Activated CD4-positive, alpha-beta T cell treated with anti-CD3 and anti-CD28 coated beads, Interleukin-2, Interleukin-4, amounts not matched to agents 100 ng/mL and 50 ng/mL, durations not matched to agents 16 hours and 8 hours (primary cell): Measurements from ENCODE around the gene MAVS.

ENCODE experiments used
- DNase-seq: peaks from one replicate; pipeline ENCODE4 v3.0.0-alpha.2; 2020; ENCODE audit warnings: low spot score

The MAVS gene

DNA sequence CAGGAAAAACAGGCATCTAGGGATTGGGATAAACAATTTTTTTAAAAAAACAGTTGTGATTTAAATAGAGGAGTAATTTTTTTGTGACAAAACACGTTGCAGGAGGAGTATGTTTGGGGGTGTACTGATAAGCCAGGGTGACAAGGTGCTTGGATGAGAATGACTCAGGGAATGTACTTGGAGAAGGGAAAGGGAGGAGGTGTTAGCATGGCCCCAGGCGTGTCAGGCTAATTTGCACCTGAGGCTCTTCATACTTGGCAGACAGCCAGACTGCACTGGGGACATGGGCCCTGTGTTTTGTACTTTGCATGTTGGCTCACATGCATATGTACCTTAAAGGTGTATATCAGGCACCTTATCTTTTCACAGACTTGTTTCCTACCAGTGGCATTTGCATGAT, 65.3 kb downstream of the MAVS start:
- DNase-seq: no peak

- no peak for DNase-seq
Measured at GRCh38 chr20:3914446-3914845, 67.8 kb downstream of the MAVS start.

GRCh38 chr20:3915691-3916090, 69.1 kb downstream of the MAVS start:
- DNase-seq: no peak

DNA sequence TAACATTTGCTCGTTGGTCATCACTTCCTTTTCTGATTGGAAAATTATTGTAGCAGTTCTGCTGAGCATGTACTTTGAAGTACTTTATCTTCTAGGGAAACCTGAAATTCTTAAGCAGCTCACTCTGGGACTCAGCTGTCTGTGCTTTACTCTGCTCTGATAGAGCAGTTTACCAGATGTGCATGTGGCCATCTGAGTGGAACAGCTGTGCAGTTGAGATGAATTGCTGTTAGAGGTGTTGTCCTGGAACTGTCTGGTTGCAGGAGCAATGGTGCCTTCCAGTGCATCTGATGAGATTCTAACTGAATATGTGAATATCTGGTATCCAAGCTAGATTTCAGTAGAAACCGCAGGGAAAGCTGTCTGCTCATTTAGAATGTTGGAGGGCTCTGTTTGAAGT, 69.7 kb downstream of the MAVS start:
- no peak for DNase-seq

- DNase-seq: no peak
Measured at GRCh38 chr20:3919352-3919751, 72.7 kb downstream of the MAVS start.

- DNase-seq: no peak
Measured at GRCh38 chr20:3922223-3922982, 75.8 kb downstream of the MAVS start.

- DNase-seq: no peak
Measured at GRCh38 chr20:3922983-3923339, 76.3 kb downstream of the MAVS start.

DNA sequence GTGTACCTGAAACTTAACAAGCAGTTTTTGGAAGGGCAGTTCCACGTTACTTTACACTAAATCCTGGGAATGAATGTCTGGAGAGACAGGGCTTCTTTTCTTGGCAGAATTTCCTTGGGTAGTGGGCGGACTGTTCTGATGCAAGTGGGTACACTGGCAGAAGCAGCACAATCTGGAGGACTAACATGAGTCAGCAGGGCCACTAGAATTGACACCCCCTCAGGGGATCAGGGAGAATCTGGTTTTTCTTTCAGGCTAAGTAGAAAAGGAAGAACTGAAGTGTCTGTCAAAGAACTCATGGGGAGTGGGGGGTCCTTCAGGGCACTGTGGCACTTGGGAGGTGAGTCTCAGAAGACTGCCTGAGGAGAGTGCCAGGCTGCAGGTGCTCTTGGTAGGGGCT, 77.2 kb downstream of the MAVS start:
- DNase-seq: no peak

GRCh38 chr20:3924304-3925112, 77.9 kb downstream of the MAVS start:
- no peak for DNase-seq

DNA sequence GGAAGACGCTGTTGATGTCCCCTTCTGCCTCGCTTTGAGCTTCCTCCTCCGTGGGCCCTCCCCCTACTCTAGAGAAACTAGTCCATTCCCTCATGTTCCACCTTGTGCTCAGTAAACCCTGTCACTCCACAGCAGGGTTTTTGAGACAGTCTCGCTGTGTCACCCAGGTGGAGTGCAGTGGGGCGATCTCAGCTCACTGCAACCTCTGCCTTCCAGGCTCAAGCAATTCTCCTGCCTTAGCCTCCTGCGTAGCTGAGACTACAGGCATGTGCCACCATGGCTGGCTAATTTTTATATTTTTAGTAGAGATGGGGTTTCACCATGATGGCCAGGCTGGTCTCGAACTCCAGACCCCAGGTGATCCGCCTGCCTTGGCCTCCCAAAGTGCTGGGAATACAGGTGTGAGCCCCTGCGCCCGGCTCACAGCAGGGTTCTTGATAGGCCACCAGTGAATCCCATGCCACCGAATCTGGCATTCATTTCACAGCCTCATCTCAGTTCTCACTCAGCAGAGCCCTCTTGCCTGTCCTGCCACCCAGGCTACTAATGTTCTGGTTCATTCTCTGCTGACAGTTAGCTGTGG, 78.6 kb downstream of the MAVS start:
- no peak for DNase-seq
